ENCODE data around the gene GRAP. TPM values are rescaled to one million over a fixed set of nuclear protein-coding genes. Genes with fewer than 3 reads are reported as not detected.

Gene GRAP
- total RNA-seq, 1 experiment from 2014 or later = 0.55 TPM

DNA sequence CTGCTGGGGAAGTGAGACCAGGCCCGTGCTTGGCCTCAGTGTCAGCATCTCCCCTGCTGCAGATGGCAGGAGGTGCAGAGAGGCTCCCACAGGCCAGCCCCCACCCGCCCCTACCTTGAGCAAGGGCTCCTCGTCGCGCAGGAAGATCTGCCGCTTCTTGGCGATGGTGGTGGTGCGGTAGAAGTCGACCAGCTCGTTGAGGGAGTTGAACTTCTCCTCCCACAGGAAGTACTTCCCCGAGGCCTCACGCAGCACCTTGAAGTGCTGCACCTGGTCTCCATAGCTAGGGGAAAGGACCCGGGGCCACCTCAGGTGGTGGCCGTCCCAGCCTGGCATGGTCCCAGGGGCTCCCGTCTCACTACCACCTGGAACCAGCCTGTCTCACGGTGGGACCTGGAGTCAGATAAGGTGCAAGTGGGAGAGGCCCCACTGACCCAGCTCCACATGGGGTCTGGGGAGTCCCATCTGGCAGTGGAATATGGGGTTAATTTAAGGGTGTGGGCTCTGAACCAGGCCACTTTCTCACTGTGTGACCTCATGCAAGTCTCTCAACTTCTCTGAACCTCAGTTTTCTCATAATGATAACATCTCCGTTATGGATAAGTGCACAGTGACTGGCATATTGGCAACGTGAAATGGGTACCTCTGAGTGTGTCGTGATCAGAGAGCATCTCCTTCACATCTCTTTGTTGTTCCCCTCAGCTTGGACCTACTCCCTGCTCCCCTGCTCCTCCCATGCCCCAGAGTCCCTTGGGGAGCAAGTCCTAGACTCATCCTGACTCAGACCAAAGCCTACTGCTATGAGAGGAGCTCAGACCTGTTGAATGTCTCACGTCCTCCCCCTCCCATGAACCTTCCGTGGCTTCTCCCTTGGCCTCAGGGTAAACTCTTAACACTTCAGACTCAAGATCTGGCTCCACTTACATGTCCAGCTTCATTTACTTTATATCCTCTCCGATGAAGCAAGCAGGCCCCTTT is 22.4 kb downstream of the GRAP start:
- no peak overlapping the region for H3K56ac ChIP-seq (ENCODE audit: insufficient read length, low read depth, low read length)
- WGBS (ENCODE audit: extremely low coverage, insufficient read length, low lambda C conversion rate) = no CpG with 5 or more reads among the region's 22 CpGs

More for the DNA sequence above, 22.4 kb downstream of the GRAP start:
- H3K27me3 ChIP-seq (ENCODE audit: insufficient read depth, low read length) = no peaks in the 10 kb centered on the region
- no peaks in the 10 kb centered on the region for H3K4me1 ChIP-seq (ENCODE audit: insufficient read depth, low read length)
- H2BK20ac ChIP-seq (ENCODE audit: low read depth, low read length, poor library complexity, severe bottlenecking) = no peak overlapping the region
- Mint-ChIP-seq H3K9me3 (no peaks in the 10 kb centered on the region), H3K27me3 (ENCODE audit: low read depth) (peaks cover under 1% of the 10 kb centered on the region; the same call in 1 of the 2 replicates), H3K4me3 (no peak overlapping the region), H3K36me3 (ENCODE audit: insufficient read depth in 1 of 3, low read depth in 3 of 3) (no peaks in the 10 kb centered on the region), H3K27ac (peak overlapping the region in 2 of 3 experiments; percentile 8 to 11; a peak in 3 of 7 replicates), H3K4me1 (peaks cover 0 to 9% of the 10 kb centered on the region in 2 experiments; a peak in 2 of 4 replicates)
- H3K4me2 ChIP-seq (ENCODE audit: insufficient read depth, insufficient read length, low read length) = no peak overlapping the region
- no peaks in the 10 kb centered on the region for H4K20me1 ChIP-seq (ENCODE audit: control insufficient read depth, insufficient read depth, insufficient read length)
- H3K79me2 ChIP-seq (ENCODE audit: insufficient read depth, low read length) = no peaks in the 10 kb centered on the region
- H2AK5ac ChIP-seq (ENCODE audit: insufficient read length, low read length) = no peak overlapping the region
- H2BK12ac ChIP-seq (ENCODE audit: insufficient read length, low read depth, low read length) = no peak overlapping the region
- no peak overlapping the region for H3K9ac ChIP-seq (ENCODE audit: extremely low read depth, insufficient read length, low read length)
- H3K18ac ChIP-seq (ENCODE audit: insufficient read length, low read depth, low read length) = no peak overlapping the region
- no peak overlapping the region for H3T11ph ChIP-seq (ENCODE audit: low read length)
- H3K79me1 ChIP-seq (ENCODE audit: insufficient read depth, low read depth, low read length, poor library complexity, severe bottlenecking) = no peaks in the 10 kb centered on the region
- H4K5ac ChIP-seq (ENCODE audit: insufficient read length, low read depth, low read length) = no peak overlapping the region
- DNase-seq = no peak
- H4K8ac ChIP-seq (replicated peaks; ENCODE audit: insufficient read length, low read depth, low read length) = no peak overlapping the region
- H3K23me2 ChIP-seq (ENCODE audit: insufficient read length, low read depth, low read length, poor library complexity, severe bottlenecking) = no peaks in the 10 kb centered on the region
- no peak overlapping the region for H2BK5ac ChIP-seq (ENCODE audit: insufficient read length, low read length)
- no peak overlapping the region for H3K4ac ChIP-seq (ENCODE audit: low read depth, low read length)
- H2BK120ac ChIP-seq (ENCODE audit: low read depth, low read length, poor library complexity, severe bottlenecking) = no peak overlapping the region
- H2BK15ac ChIP-seq (ENCODE audit: low read depth, low read length) = no peak overlapping the region
- no peak overlapping the region; the same call in 1 of the 2 replicates for H3K14ac ChIP-seq (ENCODE audit: insufficient read depth, low read length)
- TF ChIP-seq CTCF (conservative IDR thresholded peaks at IDR 0.05) = no peak
- no peak overlapping the region for H3K23ac ChIP-seq (ENCODE audit: insufficient read length, low read depth, low read length)
- no peak overlapping the region for H3K27ac ChIP-seq (ENCODE audit: insufficient read length, low read depth, low read length)
- no peaks in the 10 kb centered on the region for H3K9me3 ChIP-seq (ENCODE audit: control insufficient read depth, low read depth, low read length)
- H4K91ac ChIP-seq (ENCODE audit: insufficient read length, low read depth, low read length) = no peak overlapping the region
- H2AFZ ChIP-seq (ENCODE audit: low read length) = no peak overlapping the region

Measured in H9 (cell line).